ENCODE measurements around the gene AGR3. TPM values are rescaled to one million over a fixed set of nuclear protein-coding genes. Genes with fewer than 3 reads are reported as not detected.

Gene AGR3
- total RNA-seq, 1 donor = not detected

DNA sequence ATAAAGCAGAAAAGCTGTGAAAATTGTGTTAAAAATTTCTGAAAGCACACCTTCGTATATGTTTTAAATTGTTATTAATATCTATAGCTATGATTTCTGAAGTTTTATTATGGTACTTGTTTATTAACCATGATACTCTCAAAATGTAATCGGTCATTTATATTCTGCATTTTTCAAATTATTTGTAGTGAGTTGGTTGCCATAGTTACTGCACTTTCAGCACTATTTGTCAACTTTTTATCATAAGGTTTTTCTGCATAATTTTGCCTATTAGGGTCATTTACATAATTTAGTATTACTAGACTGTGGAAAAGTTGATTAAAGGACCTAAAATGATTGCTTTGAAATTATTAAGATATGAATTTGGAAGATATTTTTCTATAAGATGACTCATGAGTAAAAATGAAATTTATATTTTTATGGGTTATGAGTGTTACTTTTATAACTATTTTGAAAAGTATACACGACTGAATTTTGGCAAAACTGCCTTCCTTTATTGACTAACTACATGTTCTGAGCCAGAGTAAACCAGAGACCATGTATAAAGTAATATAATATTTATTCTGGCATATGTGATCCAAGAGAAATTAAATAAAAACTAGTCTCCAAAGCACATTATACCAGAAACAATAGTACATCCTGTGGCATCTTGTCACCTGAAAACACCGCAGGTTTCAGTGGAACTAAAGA is 69.1 kb downstream of the AGR3 start:
- Histone ChIP-seq H3K79me2 (ENCODE audit: insufficient read depth, low read length) (no peaks in the 10 kb centered on the region), H3K9me3 (ENCODE audit: low read depth, low read length) (no peaks in the 10 kb centered on the region), H3K4me1 (ENCODE audit: insufficient read depth, low read length) (peaks cover 18% of the 10 kb centered on the region), H3K27ac (ENCODE audit: low read depth, low read length) (peak overlapping the region; percentile 50), H4K20me1 (ENCODE audit: insufficient read depth, low read length) (no peaks in the 10 kb centered on the region), H3K27me3 (ENCODE audit: insufficient read depth, low read length) (no peaks in the 10 kb centered on the region), H2AFZ (ENCODE audit: low read length) (peak overlapping the region; percentile 61), H3K36me3 (ENCODE audit: insufficient read depth, low read length) (no peaks in the 10 kb centered on the region), H3K4me2 (ENCODE audit: insufficient read depth, low read length) (peak overlapping the region; percentile 72), H3K4me3 (ENCODE audit: insufficient read depth, low read length) (peak overlapping the region; percentile 8)
- no peak for DNase-seq (ENCODE audit: insufficient read length, low spot score, missing footprints)
- TF ChIP-seq, protein P1, sequence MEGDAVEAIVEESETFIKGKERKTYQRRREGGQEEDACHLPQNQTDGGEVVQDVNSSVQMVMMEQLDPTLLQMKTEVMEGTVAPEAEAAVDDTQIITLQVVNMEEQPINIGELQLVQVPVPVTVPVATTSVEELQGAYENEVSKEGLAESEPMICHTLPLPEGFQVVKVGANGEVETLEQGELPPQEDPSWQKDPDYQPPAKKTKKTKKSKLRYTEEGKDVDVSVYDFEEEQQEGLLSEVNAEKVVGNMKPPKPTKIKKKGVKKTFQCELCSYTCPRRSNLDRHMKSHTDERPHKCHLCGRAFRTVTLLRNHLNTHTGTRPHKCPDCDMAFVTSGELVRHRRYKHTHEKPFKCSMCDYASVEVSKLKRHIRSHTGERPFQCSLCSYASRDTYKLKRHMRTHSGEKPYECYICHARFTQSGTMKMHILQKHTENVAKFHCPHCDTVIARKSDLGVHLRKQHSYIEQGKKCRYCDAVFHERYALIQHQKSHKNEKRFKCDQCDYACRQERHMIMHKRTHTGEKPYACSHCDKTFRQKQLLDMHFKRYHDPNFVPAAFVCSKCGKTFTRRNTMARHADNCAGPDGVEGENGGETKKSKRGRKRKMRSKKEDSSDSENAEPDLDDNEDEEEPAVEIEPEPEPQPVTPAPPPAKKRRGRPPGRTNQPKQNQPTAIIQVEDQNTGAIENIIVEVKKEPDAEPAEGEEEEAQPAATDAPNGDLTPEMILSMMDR (IDR thresholded peaks at IDR 0.05; ENCODE audit: extremely low read depth, low read depth, low read length) = no peak

DNA sequence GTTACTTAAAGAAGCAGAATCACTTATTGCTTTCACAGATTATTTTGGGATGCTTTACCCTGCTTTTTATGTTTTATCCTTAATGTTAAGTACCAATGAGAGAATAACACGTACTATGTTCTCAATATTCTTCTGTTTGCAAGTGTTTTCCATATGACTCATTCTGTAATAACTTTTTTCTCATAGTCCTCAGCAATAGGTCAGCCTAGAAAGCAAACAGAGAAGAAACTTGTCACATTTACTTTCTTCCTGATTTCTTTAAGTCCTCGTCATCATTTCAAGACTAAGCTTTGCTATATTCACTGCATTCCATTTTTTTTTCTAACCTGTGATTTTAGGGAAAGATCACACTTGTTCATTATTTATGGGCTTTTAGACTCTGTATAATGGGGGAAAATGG is 70.2 kb downstream of the AGR3 start:
- Histone ChIP-seq H3K27ac (ENCODE audit: low read depth, low read length) (peak overlapping the region; percentile 46), H3K9me3 (ENCODE audit: low read depth, low read length) (no peaks in the 10 kb centered on the region), H3K4me3 (ENCODE audit: insufficient read depth, low read length) (no peak overlapping the region), H3K4me1 (ENCODE audit: insufficient read depth, low read length) (peaks cover 17% of the 10 kb centered on the region), H4K20me1 (ENCODE audit: insufficient read depth, low read length) (no peaks in the 10 kb centered on the region), H3K27me3 (ENCODE audit: insufficient read depth, low read length) (no peaks in the 10 kb centered on the region), H2AFZ (ENCODE audit: low read length) (no peak overlapping the region), H3K36me3 (ENCODE audit: insufficient read depth, low read length) (no peaks in the 10 kb centered on the region), H3K4me2 (ENCODE audit: insufficient read depth, low read length) (peak overlapping the region; percentile 1), H3K79me2 (ENCODE audit: insufficient read depth, low read length) (no peaks in the 10 kb centered on the region)
- TF ChIP-seq, protein P1 (IDR thresholded peaks at IDR 0.05; ENCODE audit: extremely low read depth, low read depth, low read length) = no peak
- no peak for DNase-seq (ENCODE audit: insufficient read length, low spot score, missing footprints)

DNA sequence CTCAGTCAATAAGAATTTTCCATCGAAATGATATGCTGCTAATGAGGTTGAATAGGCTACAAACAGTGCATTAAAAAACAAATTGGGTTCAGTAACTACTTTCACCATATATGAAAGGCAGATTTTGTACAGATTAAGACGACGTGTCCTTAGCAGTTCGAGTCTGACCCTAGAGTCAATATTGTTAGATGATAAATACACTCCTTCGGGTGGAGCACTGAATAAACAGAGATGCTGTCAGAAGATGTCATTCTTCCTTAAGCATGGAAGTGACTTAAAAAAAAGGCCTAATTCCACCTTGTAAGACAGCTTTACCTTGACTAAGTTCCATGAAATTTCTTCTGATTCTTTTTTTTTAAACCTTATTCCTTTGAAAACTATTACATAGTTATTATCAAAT is 71.2 kb downstream of the AGR3 start:
- peaks cover 17% of the 10 kb centered on the region for H3K4me1 ChIP-seq (ENCODE audit: insufficient read depth, low read length)
- no peaks in the 10 kb centered on the region for H4K20me1 ChIP-seq (ENCODE audit: insufficient read depth, low read length)
- no peak overlapping the region for H2AFZ ChIP-seq (ENCODE audit: low read length)
- no peak overlapping the region for H3K4me2 ChIP-seq (ENCODE audit: insufficient read depth, low read length)
- TF ChIP-seq, protein P1 (IDR thresholded peaks at IDR 0.05; ENCODE audit: extremely low read depth, low read depth, low read length) = no peak
- no peaks in the 10 kb centered on the region for H3K9me3 ChIP-seq (ENCODE audit: low read depth, low read length)
- H3K79me2 ChIP-seq (ENCODE audit: insufficient read depth, low read length) = no peaks in the 10 kb centered on the region
- H3K27ac ChIP-seq (ENCODE audit: low read depth, low read length) = no peak overlapping the region
- DNase-seq (ENCODE audit: insufficient read length, low spot score, missing footprints) = no peak
- H3K4me3 ChIP-seq (ENCODE audit: insufficient read depth, low read length) = no peak overlapping the region
- H3K27me3 ChIP-seq (ENCODE audit: insufficient read depth, low read length) = no peaks in the 10 kb centered on the region
- no peaks in the 10 kb centered on the region for H3K36me3 ChIP-seq (ENCODE audit: insufficient read depth, low read length)

DNA sequence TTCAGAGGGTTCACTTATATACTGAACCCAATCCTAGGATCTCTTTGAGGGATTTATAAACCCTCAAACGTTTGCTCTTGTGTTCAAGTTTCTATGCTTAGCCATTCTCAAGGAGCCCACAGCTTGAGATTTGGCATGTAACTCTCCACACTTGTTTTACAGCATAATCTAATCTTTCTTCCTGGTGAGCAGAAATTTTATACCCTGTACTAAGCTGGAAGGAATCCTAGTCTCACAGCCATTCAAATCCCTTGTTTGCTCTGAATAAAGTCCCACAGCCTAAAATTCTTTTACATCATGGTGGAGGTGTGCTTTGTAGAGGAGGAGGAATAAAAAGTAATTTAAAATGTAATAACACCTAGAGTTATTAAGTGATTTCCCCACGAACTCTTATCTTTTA is 71.7 kb downstream of the AGR3 start:
- H3K27ac ChIP-seq (ENCODE audit: low read depth, low read length) = no peak overlapping the region
- no peaks in the 10 kb centered on the region for H3K79me2 ChIP-seq (ENCODE audit: insufficient read depth, low read length)
- H3K36me3 ChIP-seq (ENCODE audit: insufficient read depth, low read length) = no peaks in the 10 kb centered on the region
- H3K4me2 ChIP-seq (ENCODE audit: insufficient read depth, low read length) = no peak overlapping the region
- H4K20me1 ChIP-seq (ENCODE audit: insufficient read depth, low read length) = no peaks in the 10 kb centered on the region
- H2AFZ ChIP-seq (ENCODE audit: low read length) = no peak overlapping the region
- DNase-seq (ENCODE audit: insufficient read length, low spot score, missing footprints) = no peak
- H3K27me3 ChIP-seq (ENCODE audit: insufficient read depth, low read length) = no peaks in the 10 kb centered on the region
- TF ChIP-seq, protein P1 (IDR thresholded peaks at IDR 0.05; ENCODE audit: extremely low read depth, low read depth, low read length) = no peak
- peaks cover 17% of the 10 kb centered on the region for H3K4me1 ChIP-seq (ENCODE audit: insufficient read depth, low read length)
- no peaks in the 10 kb centered on the region for H3K9me3 ChIP-seq (ENCODE audit: low read depth, low read length)
- H3K4me3 ChIP-seq (ENCODE audit: insufficient read depth, low read length) = no peak overlapping the region

Small RNA genes lying within 50 kb of the gene (small RNA-seq; reads per million reads assigned to genes)
- not detected for gene AC098592.2

Other genes with a start within 250 kb of the AGR3 start
- gene ANKMY2, start 236.2 kb downstream of the AGR3 start, total RNA-seq = 26.8 and 28.0 TPM in 2 replicates
- gene BZW2, start 235.8 kb downstream of the AGR3 start, total RNA-seq = 45.4 and 52.8 TPM in 2 replicates
- 1.8 TPM in 2 replicates for gene TSPAN13, start 128.2 kb downstream of the AGR3 start, total RNA-seq
- gene AGR2, start 77.0 kb downstream of the AGR3 start, total RNA-seq = not detected in 2 replicates

Data from osteoblast (primary cell).